GM23338 (cell line): ENCODE data around the gene ZSCAN5A. TPM values are rescaled to one million over a fixed set of nuclear protein-coding genes. Genes with fewer than 3 reads are reported as not detected.
A peak's percentile ranks its signal among the peaks of the same experiment; 100 is the strongest.

Source experiments
- ATAC-seq: fragments of 200-7000 bp; cut with Tn5 transposase; 3 replicates; pipeline ENCODE4 v1.9.1; 2020
- DNase-seq: peaks from one replicate; pipeline ENCODE4 v3.0.0-alpha.2; 2015; ENCODE audit warnings: low spot score
- H2AFZ ChIP-seq: fragments of 200-600 bp; sonication (generic); 2 replicates; pipeline ENCODE4 v1.8.0; 2016; ENCODE audit warnings: antibody characterized with exemption, mild to moderate bottlenecking, moderate library complexity
- H3F3A ChIP-seq: fragments of 200-600 bp; sonication (generic); replicated peaks from 2 replicates; pipeline ENCODE4 v1.8.0; 2017; ENCODE audit warnings: antibody characterized with exemption, mixed run types, low read depth
- H3K27ac ChIP-seq: fragments of 200-600 bp; sonication (generic); 2 replicates; pipeline ENCODE4 v1.6.1; 2016; ENCODE audit warnings: low read depth
- H3K27me3 ChIP-seq: fragments of 200-600 bp; sonication (generic); 2 replicates; pipeline ENCODE4 v1.8.0; 2016; ENCODE audit warnings: mild to moderate bottlenecking, mixed run types, moderate library complexity; ENCODE audit not compliant: insufficient read depth
- H3K36me3 ChIP-seq: fragments of 200-600 bp; sonication (generic); 2 replicates; pipeline ENCODE4 v1.8.0; 2016; ENCODE audit warnings: mild to moderate bottlenecking; ENCODE audit not compliant: insufficient read depth
- H3K4me1 ChIP-seq: fragments of 200-600 bp; sonication (generic); 2 replicates; pipeline ENCODE4 v1.8.0; 2016; ENCODE audit warnings: mild to moderate bottlenecking, moderate library complexity; ENCODE audit not compliant: insufficient read depth
- H3K4me2 ChIP-seq: fragments of 200-600 bp; sonication (generic); 2 replicates; pipeline ENCODE4 v1.7.1; 2017; ENCODE audit warnings: mixed run types
- H3K4me3 ChIP-seq: fragments of 200-600 bp; sonication (generic); 2 replicates; pipeline ENCODE4 v1.6.1; 2016; ENCODE audit warnings: mixed run types
- H3K79me2 ChIP-seq: fragments of 200-600 bp; sonication (generic); replicated peaks from 2 replicates; pipeline ENCODE4 v1.8.0; 2017; ENCODE audit warnings: mild to moderate bottlenecking; ENCODE audit not compliant: insufficient read depth
- H3K9me2 ChIP-seq: fragments of 200-600 bp; sonication (generic); 2 replicates; pipeline ENCODE4 v1.8.0; 2017; ENCODE audit not compliant: insufficient read depth
- H4K20me1 ChIP-seq: fragments of 200-600 bp; sonication (generic); replicated peaks from 2 replicates; pipeline ENCODE4 v1.8.0; 2017; ENCODE audit warnings: mild to moderate bottlenecking; ENCODE audit not compliant: insufficient read depth
- H3K27ac Mint-ChIP-seq: 2 replicates; pipeline ENCODE4 v1.8.0; 2020; ENCODE audit warnings: inconsistent platforms, mild to moderate bottlenecking, moderate library complexity, mixed read lengths
- H3K27me3 Mint-ChIP-seq: 3 replicates; pipeline ENCODE4 v1.8.0; 2022; ENCODE audit warnings: low read depth, mild to moderate bottlenecking, moderate library complexity, mixed read lengths, inconsistent platforms; ENCODE audit not compliant: insufficient read depth, poor library complexity
- H3K36me3 Mint-ChIP-seq: 3 replicates; pipeline ENCODE4 v1.8.0; 2021; ENCODE audit warnings: low read depth, mild to moderate bottlenecking, inconsistent platforms, moderate library complexity, mixed read lengths
- H3K4me1 Mint-ChIP-seq: 3 replicates; pipeline ENCODE4 v1.8.0; 2020; ENCODE audit warnings: mild to moderate bottlenecking, inconsistent platforms, mixed read lengths
- H3K4me3 Mint-ChIP-seq: 3 replicates; pipeline ENCODE4 v1.8.0; 2021; ENCODE audit warnings: moderate library complexity, mild to moderate bottlenecking, inconsistent platforms, mixed read lengths
- H3K9me3 Mint-ChIP-seq: 3 replicates; pipeline ENCODE4 v1.8.0; 2020; ENCODE audit warnings: moderate library complexity, mild to moderate bottlenecking, inconsistent platforms, mixed read lengths
- CREB1 ChIP-seq: fragments of 250-450 bp; sonication (Bioruptor Pico); IDR thresholded peaks from 2 replicates; pipeline ENCODE4 v1.5.0; 2020; ENCODE audit warnings: low read depth, mild to moderate bottlenecking, moderate library complexity
- JUNB ChIP-seq: IDR thresholded peaks from one replicate; pipeline ENCODE4 v1.6.1; 2016; ENCODE audit warnings: antibody characterized with exemption; ENCODE audit not compliant: unreplicated experiment
- POLR2AphosphoS5 ChIP-seq: IDR thresholded peaks from 2 replicates; pipeline ENCODE4 v1.6.1; 2016; ENCODE audit warnings: antibody characterized with exemption, low read depth
- ZNF331 ChIP-seq: fragments of 250-450 bp; sonication (Bioruptor Pico); IDR thresholded peaks from 2 replicates; pipeline ENCODE4 v1.5.0; 2020; ENCODE audit warnings: low read depth, mild to moderate bottlenecking, moderate library complexity
- ZNF462 ChIP-seq: fragments of 250-450 bp; sonication (Bioruptor Pico); IDR thresholded peaks from 2 replicates; pipeline ENCODE4 v1.5.0; 2020; ENCODE audit warnings: mild to moderate bottlenecking, moderate library complexity
- long read RNA-seq: library from polyadenylated mRNA; unstranded; transcript quantifications from one replicate; pipeline ENCODE4 v2.0.0, GENCODE V29; 2020; ENCODE audit not compliant: unreplicated experiment
- polyA plus RNA-seq: library from polyadenylated mRNA; unstranded; fragments of >200 nt; fragmentation: Nextera tagmentation; extraction: Ambion mirVana; gene quantifications from 2 replicates; pipeline ENCODE4 v1.2.1, GENCODE V29; 2016
- total RNA-seq: library from RNA; depleted of rRNA; stranded (reverse); fragments of >200 nt; shearing (Covaris generic); gene quantifications from 2 replicates; pipeline ENCODE4 v1.2.3, GENCODE V29; 2014; rRNA removed
- TF ChIP-seq, protein P1 (sequence below): IDR thresholded peaks from 2 replicates; pipeline ENCODE4 v1.6.1; 2016; ENCODE audit warnings: antibody characterized with exemption

The ZSCAN5A gene
- total RNA-seq, result 7.5 and 12.5 TPM in 2 replicates
- polyA plus RNA-seq, result 4.5 and 10.2 TPM in 2 replicates
- long read RNA-seq, partial matches to known transcripts, result 1 of 10 reads
- long read RNA-seq, other reads (novel, unspliced or antisense), result 8 of 10 reads

DNA sequence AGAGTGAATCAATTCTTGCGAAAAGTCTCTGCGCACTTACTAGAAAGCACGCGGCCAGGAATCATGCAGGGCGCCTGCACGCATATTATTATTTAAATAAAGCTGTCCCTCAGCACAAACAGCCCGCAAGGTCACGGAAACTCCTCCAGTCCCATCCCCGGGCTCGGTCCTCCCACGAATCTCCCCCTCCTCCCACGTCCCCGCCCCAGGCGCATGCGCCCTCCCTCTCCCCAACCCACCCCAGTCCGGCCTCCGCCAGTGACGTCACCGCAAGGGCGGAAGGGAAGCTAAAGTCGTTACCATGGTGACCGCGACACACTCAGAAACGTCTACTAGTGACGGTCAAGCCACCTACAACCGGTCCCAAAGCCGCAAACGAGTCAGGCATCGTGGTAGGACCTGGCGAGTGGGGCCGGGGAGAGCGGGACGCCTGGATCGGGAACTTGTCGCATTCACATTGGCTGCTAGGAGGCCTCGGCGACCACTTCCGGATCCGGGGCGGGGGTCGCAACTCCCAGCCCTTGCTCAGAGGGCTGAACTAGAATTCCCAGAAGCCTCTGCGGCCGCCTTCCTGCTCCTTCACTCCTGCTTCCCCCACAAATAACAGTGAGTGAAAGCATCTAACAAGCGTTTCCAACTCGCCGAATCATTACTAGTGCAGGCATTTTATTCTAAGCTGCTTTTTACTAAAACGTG is at the start of gene ZSCAN5A:
TSS of gene ZSCAN5A (minus strand) at position 459 of the 696 bp plus-strand sequence. CDS start 89,793 bp downstream, outside the sequence.
- Histone ChIP-seq H3K27me3 (no peaks in the 10 kb centered on the region), H3K4me2 (peak within 1 kb of the TSS; percentile 90), H2AFZ (peak within 1 kb of the TSS; percentile 70), H4K20me1 (no peaks in the 10 kb centered on the region), H3K36me3 (no peaks in the 10 kb centered on the region), H3K9me2 (no peaks in the 10 kb centered on the region), H3K4me3 (peak within 1 kb of the TSS; percentile 51), H3F3A (0 out of 2 replicates have a peak, but pooled peaks cover 2% of the 10 kb centered on the region), H3K79me2 (no peaks in the 10 kb centered on the region), H3K27ac (peak within 1 kb of the TSS; percentile 33), H3K4me1 (no peaks in the 10 kb centered on the region)
- H3K4me1 Mint-ChIP-seq, result peaks cover 10% of the 10 kb centered on the region
- H3K27ac Mint-ChIP-seq, result peak within 1 kb of the TSS; percentile 99
- ATAC-seq, result peak; percentile 84
- peaks cover 3% of the 10 kb centered on the region for H3K9me3 Mint-ChIP-seq
- peak; percentile 94 for DNase-seq
- peaks cover 13% of the 10 kb centered on the region for H3K36me3 Mint-ChIP-seq
- peak within 1 kb of the TSS; percentile 92 for H3K4me3 Mint-ChIP-seq
- TF ChIP-seq ZNF331 (CRISPR knock-in tag) (no peak), CREB1 (peak; percentile 96), JUNB (no peak), ZNF462 (no peak), POLR2AphosphoS5 (peak; percentile 62)
- TF ChIP-seq, protein P1, sequence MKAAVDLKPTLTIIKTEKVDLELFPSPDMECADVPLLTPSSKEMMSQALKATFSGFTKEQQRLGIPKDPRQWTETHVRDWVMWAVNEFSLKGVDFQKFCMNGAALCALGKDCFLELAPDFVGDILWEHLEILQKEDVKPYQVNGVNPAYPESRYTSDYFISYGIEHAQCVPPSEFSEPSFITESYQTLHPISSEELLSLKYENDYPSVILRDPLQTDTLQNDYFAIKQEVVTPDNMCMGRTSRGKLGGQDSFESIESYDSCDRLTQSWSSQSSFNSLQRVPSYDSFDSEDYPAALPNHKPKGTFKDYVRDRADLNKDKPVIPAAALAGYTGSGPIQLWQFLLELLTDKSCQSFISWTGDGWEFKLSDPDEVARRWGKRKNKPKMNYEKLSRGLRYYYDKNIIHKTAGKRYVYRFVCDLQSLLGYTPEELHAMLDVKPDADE, result peak; percentile 93
- H3K27me3 Mint-ChIP-seq, result peaks cover 7% of the 10 kb centered on the region
